Measurements from ENCODE around the gene IGFN1. TPM values are rescaled to one million over a fixed set of nuclear protein-coding genes. Genes with fewer than 3 reads are reported as not detected.

Gene IGFN1
- total and polyA plus RNA-seq, 2 of the 8 experiments (the other 6 are each of a cell fraction or from before 2014, with no cell fraction given) = not detected

DNA sequence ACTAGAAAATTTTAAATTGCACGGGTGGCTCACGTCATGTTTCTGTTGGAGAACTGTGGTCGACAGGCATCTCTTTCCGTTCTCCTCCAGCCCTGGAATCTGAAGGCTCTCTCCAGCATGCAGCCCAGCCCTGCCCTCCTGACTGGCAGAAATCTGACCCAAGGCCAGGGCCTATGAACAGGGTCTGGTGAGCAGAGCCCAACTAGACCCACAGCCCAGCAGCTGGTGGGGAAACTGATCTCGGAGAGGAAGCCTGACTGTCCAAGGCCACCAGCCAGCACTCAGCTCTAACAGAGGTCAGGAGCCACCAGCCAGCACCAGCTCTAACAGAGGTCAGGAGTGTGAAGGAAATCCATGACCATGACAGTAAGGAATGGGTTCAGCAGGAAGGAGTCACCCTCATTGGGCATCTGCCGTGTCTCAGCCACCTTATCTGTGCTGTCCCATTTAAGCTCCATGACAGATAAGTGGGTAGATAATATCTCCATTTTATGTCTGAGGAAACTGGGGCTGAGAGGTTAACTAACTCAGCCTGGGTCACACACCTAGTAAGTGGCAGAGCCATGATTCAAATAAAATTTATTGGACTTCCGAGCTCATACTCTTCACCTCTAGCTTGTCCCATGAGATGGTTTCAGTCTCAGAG, 72.5 kb downstream of the IGFN1 start (continued):
- TF ChIP-seq, protein P1, sequence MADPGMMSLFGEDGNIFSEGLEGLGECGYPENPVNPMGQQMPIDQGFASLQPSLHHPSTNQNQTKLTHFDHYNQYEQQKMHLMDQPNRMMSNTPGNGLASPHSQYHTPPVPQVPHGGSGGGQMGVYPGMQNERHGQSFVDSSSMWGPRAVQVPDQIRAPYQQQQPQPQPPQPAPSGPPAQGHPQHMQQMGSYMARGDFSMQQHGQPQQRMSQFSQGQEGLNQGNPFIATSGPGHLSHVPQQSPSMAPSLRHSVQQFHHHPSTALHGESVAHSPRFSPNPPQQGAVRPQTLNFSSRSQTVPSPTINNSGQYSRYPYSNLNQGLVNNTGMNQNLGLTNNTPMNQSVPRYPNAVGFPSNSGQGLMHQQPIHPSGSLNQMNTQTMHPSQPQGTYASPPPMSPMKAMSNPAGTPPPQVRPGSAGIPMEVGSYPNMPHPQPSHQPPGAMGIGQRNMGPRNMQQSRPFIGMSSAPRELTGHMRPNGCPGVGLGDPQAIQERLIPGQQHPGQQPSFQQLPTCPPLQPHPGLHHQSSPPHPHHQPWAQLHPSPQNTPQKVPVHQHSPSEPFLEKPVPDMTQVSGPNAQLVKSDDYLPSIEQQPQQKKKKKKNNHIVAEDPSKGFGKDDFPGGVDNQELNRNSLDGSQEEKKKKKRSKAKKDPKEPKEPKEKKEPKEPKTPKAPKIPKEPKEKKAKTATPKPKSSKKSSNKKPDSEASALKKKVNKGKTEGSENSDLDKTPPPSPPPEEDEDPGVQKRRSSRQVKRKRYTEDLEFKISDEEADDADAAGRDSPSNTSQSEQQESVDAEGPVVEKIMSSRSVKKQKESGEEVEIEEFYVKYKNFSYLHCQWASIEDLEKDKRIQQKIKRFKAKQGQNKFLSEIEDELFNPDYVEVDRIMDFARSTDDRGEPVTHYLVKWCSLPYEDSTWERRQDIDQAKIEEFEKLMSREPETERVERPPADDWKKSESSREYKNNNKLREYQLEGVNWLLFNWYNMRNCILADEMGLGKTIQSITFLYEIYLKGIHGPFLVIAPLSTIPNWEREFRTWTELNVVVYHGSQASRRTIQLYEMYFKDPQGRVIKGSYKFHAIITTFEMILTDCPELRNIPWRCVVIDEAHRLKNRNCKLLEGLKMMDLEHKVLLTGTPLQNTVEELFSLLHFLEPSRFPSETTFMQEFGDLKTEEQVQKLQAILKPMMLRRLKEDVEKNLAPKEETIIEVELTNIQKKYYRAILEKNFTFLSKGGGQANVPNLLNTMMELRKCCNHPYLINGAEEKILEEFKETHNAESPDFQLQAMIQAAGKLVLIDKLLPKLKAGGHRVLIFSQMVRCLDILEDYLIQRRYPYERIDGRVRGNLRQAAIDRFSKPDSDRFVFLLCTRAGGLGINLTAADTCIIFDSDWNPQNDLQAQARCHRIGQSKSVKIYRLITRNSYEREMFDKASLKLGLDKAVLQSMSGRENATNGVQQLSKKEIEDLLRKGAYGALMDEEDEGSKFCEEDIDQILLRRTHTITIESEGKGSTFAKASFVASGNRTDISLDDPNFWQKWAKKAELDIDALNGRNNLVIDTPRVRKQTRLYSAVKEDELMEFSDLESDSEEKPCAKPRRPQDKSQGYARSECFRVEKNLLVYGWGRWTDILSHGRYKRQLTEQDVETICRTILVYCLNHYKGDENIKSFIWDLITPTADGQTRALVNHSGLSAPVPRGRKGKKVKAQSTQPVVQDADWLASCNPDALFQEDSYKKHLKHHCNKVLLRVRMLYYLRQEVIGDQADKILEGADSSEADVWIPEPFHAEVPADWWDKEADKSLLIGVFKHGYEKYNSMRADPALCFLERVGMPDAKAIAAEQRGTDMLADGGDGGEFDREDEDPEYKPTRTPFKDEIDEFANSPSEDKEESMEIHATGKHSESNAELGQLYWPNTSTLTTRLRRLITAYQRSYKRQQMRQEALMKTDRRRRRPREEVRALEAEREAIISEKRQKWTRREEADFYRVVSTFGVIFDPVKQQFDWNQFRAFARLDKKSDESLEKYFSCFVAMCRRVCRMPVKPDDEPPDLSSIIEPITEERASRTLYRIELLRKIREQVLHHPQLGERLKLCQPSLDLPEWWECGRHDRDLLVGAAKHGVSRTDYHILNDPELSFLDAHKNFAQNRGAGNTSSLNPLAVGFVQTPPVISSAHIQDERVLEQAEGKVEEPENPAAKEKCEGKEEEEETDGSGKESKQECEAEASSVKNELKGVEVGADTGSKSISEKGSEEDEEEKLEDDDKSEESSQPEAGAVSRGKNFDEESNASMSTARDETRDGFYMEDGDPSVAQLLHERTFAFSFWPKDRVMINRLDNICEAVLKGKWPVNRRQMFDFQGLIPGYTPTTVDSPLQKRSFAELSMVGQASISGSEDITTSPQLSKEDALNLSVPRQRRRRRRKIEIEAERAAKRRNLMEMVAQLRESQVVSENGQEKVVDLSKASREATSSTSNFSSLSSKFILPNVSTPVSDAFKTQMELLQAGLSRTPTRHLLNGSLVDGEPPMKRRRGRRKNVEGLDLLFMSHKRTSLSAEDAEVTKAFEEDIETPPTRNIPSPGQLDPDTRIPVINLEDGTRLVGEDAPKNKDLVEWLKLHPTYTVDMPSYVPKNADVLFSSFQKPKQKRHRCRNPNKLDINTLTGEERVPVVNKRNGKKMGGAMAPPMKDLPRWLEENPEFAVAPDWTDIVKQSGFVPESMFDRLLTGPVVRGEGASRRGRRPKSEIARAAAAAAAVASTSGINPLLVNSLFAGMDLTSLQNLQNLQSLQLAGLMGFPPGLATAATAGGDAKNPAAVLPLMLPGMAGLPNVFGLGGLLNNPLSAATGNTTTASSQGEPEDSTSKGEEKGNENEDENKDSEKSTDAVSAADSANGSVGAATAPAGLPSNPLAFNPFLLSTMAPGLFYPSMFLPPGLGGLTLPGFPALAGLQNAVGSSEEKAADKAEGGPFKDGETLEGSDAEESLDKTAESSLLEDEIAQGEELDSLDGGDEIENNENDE (IDR thresholded peaks at IDR 0.05; ENCODE audit: insufficient replicate concordance, low read length) = no peak
- TF ChIP-seq CHD2 (IDR thresholded peaks at IDR 0.05; ENCODE audit: low read length) (no peak), KDM5A (IDR thresholded peaks at IDR 0.05; ENCODE audit: low read length) (no peak), RXRA (IDR thresholded peaks at IDR 0.05; ENCODE audit: insufficient read depth, low read depth, low read length) (no peak), SRF (IDR thresholded peaks at IDR 0.05; ENCODE audit: low read depth, low read length) (no peak), TAF7 (optimal IDR thresholded peaks at IDR 0.05; ENCODE audit: borderline replicate concordance, low read depth, low read length) (no peak), CBX5 (IDR thresholded peaks at IDR 0.05; ENCODE audit: low read depth, low read length) (no peak), BRCA1 (IDR thresholded peaks at IDR 0.05; ENCODE audit: low read depth, low read length) (no peak), SUZ12 (IDR thresholded peaks at IDR 0.05; ENCODE audit: low read length) (no peak), HDAC2 (IDR thresholded peaks at IDR 0.05; ENCODE audit: borderline replicate concordance in 1 of 2, low read depth in 2 of 2, low read length in 2 of 2) (no peak), TBP (IDR thresholded peaks at IDR 0.05; ENCODE audit: low read depth, low read length) (no peak)

Measured in H1 (cell line).